ENCODE data around the gene ZNF366.

The ZNF366 gene

GRCh38 chr5:72467461-72467860 is 39.7 kb downstream of the ZNF366 start:
- TF ChIP-seq CTCF (IDR thresholded peaks at IDR 0.05; ENCODE audit: low read depth, low read length), result no peak
- no peak overlapping the region for H3K4me3 ChIP-seq (ENCODE audit: low read depth, low read length)

DNA sequence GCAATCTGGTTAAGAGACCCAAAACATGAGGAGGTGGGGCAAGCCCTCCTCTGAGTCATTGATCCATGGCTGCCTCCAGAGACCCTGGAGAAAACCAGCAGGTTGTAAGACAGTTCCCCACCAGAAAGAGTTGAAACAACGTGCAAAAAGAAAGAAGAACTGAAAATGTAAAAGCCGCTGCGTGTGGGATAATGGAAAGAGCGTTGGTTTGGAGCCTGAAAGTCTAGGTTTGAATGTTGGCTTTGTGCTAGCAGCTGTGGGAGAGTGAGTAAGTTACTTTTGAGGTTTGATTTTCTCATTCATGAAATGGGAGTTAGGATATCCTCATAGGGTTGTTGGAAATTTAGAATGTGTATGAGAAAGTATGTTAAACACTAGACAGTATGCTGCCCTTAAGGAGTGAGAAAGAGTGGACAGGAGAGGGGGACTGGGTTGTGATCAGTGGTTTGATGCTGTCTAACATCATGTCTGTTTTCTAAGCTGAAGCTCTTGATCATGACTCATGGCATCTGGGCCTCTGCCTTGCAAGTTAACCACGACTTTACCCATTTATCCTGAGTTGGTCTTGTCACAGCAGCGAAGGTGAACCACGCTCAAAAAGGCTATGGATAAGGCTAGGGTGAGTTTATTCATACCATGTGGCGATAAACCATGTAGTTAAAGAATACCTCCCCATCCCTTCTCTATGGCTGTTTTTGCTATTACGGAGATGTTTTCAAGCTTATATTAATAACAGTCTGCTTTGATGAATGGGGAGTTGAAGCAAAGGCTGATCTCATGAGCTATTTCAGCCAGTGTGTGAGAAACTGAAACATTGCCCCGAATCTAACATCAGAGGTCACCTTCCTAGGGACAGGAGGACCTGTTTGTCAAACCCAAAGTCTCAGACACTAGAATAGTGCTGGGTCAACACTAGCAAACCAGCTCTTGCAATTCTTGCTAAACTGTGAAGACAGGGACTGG is 41.3 kb downstream of the ZNF366 start:
- no peak for TF ChIP-seq CTCF (IDR thresholded peaks at IDR 0.05; ENCODE audit: low read depth, low read length)
- H3K4me3 ChIP-seq (ENCODE audit: low read depth, low read length), result no peak overlapping the region

DNA sequence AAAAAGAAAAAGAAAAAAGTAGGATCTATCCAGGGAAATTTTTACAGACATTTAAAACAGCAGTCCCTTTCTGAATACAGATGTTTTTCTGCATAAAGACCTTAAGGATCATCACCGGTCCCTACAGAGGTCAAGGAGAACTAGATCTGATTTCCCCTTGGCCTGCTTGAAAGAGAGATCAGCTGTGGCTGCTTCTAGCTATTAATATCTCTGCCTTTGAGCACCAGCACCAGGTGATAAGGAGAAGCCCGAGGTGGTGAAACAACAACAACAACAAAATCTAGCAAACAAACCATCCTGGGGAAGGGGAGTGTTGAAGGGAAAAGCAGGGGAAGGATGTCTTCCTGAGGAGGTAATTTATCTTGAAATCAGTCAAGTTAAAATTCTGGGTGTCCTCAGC is 42.1 kb downstream of the ZNF366 start:
- H3K4me3 ChIP-seq (ENCODE audit: low read depth, low read length), result no peak overlapping the region
- no peak for TF ChIP-seq CTCF (IDR thresholded peaks at IDR 0.05; ENCODE audit: low read depth, low read length)

GRCh38 chr5:72464071-72464470 is 43.1 kb downstream of the ZNF366 start:
- TF ChIP-seq CTCF (IDR thresholded peaks at IDR 0.05; ENCODE audit: low read depth, low read length), result no peak
- H3K4me3 ChIP-seq (ENCODE audit: low read depth, low read length), result no peak overlapping the region

DNA sequence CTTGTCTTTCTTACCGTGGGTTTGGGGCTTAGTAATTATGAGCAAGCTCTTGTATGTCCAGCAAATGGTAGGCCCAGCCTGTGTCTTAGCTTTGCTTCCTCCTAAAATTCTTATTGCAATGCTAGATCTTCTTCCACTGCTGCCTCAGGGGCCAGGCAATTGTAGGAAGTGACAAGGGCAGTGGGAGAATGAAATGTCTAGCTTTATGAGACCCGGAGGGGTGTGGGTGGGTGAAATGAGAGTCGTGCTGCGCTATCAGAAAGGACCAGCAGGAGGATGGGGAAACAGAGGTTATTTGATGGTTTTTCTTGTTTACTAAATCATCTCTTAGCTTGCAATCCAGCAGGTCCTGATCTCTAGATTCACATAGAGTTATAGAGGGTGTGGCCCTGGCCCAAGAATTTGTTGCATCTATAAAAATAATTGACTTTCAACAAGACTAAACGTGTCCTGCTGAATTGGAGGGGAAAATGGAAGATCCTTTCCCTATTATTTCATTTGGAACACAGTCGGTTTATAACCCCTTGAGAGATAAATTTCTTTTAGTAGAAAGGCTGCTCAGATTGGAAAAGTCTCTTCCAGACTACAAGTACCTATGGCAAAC is 43.7 kb downstream of the ZNF366 start:
- no peak for TF ChIP-seq CTCF (IDR thresholded peaks at IDR 0.05; ENCODE audit: low read depth, low read length)

DNA sequence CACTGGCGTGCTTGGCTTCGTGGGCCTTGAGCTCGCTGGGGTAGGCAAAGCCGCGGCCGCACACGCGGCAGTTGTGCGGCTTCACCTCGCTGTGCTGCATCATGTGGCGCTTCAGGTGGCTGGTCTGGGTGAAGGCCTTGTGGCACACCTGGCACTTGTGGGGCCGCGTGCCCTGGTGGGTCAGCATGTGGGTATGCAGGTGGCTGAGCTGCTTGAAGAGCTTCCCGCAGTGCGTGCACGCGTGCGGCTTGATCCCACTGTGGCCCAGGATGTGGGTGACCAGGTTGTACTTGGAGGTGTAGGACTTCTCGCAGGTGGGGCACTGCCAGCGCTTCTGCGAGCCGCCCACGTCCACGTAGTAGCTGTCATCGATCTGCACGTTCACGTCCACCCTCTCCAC is 46.8 kb downstream of the ZNF366 start:
- TF ChIP-seq CTCF (IDR thresholded peaks at IDR 0.05; ENCODE audit: low read depth, low read length), result no peak
- no peak overlapping the region for H3K4me3 ChIP-seq (ENCODE audit: low read depth, low read length)

More for the DNA sequence above, 43.7 kb downstream of the ZNF366 start:
- no peak overlapping the region for H3K4me3 ChIP-seq (ENCODE audit: low read depth, low read length)

DNA sequence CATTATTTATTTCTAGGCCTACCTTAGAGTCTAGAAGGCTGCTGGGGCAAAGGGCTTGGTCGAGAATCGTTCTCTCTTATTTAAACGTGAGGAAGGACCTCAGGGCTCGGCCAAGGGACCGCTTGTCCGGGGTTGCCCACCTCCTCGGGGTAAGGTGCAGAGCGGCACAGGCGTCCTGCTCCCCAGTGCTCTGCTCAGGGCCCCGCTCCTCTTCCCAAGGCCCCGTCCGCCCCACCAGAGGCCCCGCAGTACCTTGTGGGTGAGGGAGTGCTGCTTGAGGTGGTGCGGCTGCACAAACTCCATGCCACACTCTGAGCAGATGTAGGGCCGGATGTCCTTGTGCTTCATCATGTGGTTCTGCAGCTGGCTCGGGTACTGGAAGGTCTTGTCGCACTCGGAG is 47.3 kb downstream of the ZNF366 start:
- TF ChIP-seq CTCF (IDR thresholded peaks at IDR 0.05; ENCODE audit: low read depth, low read length), result no peak
- no peak overlapping the region for H3K4me3 ChIP-seq (ENCODE audit: low read depth, low read length)

Measured in WI38 (cell line).